HepG2 (cell line): ENCODE measurements around the gene KIAA1217. TPM values are rescaled to one million over a fixed set of nuclear protein-coding genes. Genes with fewer than 3 reads are reported as not detected.

Experiments used
- ATAC-seq: fragments of 200-7000 bp; cut with Tn5 transposase; 3 replicates; pipeline ENCODE4 v1.9.1; 2020; ENCODE audit warnings: mild to moderate bottlenecking, moderate library complexity
- BruUV-seq: library from RNA; stranded (reverse); fragments of 400-500 nt; replicated peaks from 2 replicates; lab custom pipeline; 2021; lab: Mats Ljungman, UMichigan
- CTCF ChIA-PET: fragments of 300-600 bp; formaldehyde crosslinking; extraction: SDS; loops from one replicate; lab custom pipeline; 2021; ENCODE audit warnings: low total read pairs, inconsistent platforms, low intra/inter-chr PET ratio; lab: Yijun Ruan, JAX
- POLR2A ChIA-PET: fragments of 350-600 bp; sonication (Branson Sonifier 250); formaldehyde crosslinking; loops from one replicate; lab custom pipeline; 2020; ENCODE audit warnings: antibody characterized with exemption, inconsistent platforms; lab: Yijun Ruan, JAX
- DNase-seq: peaks from one replicate; pipeline ENCODE4 v3.0.0-alpha.2; 2015; ENCODE audit warnings: low spot score
- FAIRE-seq: peaks from 3 replicates; lab custom pipeline; 2011; peaks lifted over from hg19 to GRCh38; lab: Jason Lieb, UNC
- H2AFZ ChIP-seq: one replicate; pipeline ENCODE4 v1.6.1; 2011; ENCODE audit warnings: low read length, inconsistent platforms
- H3K27ac ChIP-seq: fragments of 300-600 bp; 3 replicates; pipeline ENCODE4 v1.8.0; 2011; ENCODE audit warnings: mixed run types, mild to moderate bottlenecking, mixed read lengths, low read length, inconsistent platforms; ENCODE audit not compliant: insufficient read depth; ENCODE audit errors: extremely low read length
- H3K27me3 ChIP-seq, 2 experiments: fragments of 200-600 bp in 1 of 2; 2 replicates in 1 of 2; 3 replicates in 1 of 2; pipeline versions ENCODE4 v1.6.0 to v1.8.0; 2011; ENCODE audit warnings: low read length in 2 of 2, mild to moderate bottlenecking in 2 of 2, moderate library complexity in 2 of 2, inconsistent platforms in 1 of 2; ENCODE audit not compliant: insufficient read depth in 2 of 2, control insufficient read depth in 1 of 2
- H3K36me3 ChIP-seq, 2 experiments: fragments of 200-600 bp in 1 of 2; replicated peaks in 1 of 2; 2 replicates in 1 of 2; 3 replicates in 1 of 2; pipeline versions ENCODE4 v1.5.1 to v1.8.0; 2011; ENCODE audit warnings: low read length in 2 of 2, inconsistent platforms in 1 of 2; ENCODE audit not compliant: insufficient read depth in 2 of 2, control insufficient read depth in 1 of 2
- H3K4me1 ChIP-seq: 2 replicates; pipeline ENCODE4 v1.5.1; 2012; ENCODE audit warnings: low read length, inconsistent platforms; ENCODE audit not compliant: insufficient read depth
- H3K4me2 ChIP-seq: 2 replicates; pipeline ENCODE4 v1.6.0; 2011; ENCODE audit warnings: low read depth, low read length, inconsistent platforms
- H3K4me3 ChIP-seq, 3 experiments: fragments of 200-600 bp in 1 of 3; sonication (generic), shearing (Covaris generic) in 1 of 3; replicated peaks in 1 of 3; 2 replicates each; pipeline ENCODE4 v1.5.1; 2011 to 2016; ENCODE audit warnings: low read length in 3 of 3, inconsistent platforms in 2 of 3, low read depth in 2 of 3, mild to moderate bottlenecking in 2 of 3, control low read depth in 1 of 3, mixed read lengths in 1 of 3; ENCODE audit not compliant: insufficient read depth in 1 of 3
- H3K79me2 ChIP-seq: one replicate; pipeline ENCODE4 v1.6.1; 2011; ENCODE audit warnings: low read length, inconsistent platforms; ENCODE audit not compliant: insufficient read depth
- H3K9ac ChIP-seq: 2 replicates; pipeline ENCODE4 v1.6.0; 2011; ENCODE audit warnings: mild to moderate bottlenecking, low read depth, low read length, inconsistent platforms; ENCODE audit not compliant: insufficient read depth
- H3K9me3 ChIP-seq: 2 replicates; pipeline ENCODE4 v1.5.1; 2012; ENCODE audit warnings: mild to moderate bottlenecking, low read length
- H4K20me1 ChIP-seq: 2 replicates; pipeline ENCODE4 v1.6.0; 2011; ENCODE audit warnings: inconsistent platforms, mild to moderate bottlenecking, low read length, moderate library complexity; ENCODE audit not compliant: insufficient read depth
- BCL6 ChIP-seq: IDR thresholded peaks from 2 replicates; pipeline ENCODE4 v1.6.1; 2016; ENCODE audit warnings: missing genetic modification reagents, missing compliant biosample characterization
- CBX1 ChIP-seq: IDR thresholded peaks from one replicate; pipeline ENCODE4 v1.6.1; 2016; ENCODE audit warnings: antibody characterized with exemption, low read depth
- WGBS: methylation state at CpG from one replicate; pipeline ENCODE4 v1.1.6; 2017; ENCODE audit warnings: low lambda C conversion rate; 5-methylcytosine and 5-hydroxymethylcytosine counted together
- in situ Hi-C: cut with HindIII; loops from 2 replicates; pipeline ENCODE4 v1.10.0; 2017; ENCODE audit warnings: low pct_unique_long_range_greater_than_20kb; ENCODE audit not compliant: extremely low pct_ligation_motif_present
- intact Hi-C: fragments of 100-400 bp; cut with micrococcal nuclease; formaldehyde crosslinking; loops from one replicate; pipeline ENCODE4 v1.10.0; 2022; ENCODE audit not compliant: unreplicated experiment
- polyA plus RNA-seq, 8 experiments: library from polyadenylated mRNA; depleted of rRNA in 3 of 8; stranded (reverse) in 7 of 8; unstranded in 1 of 8; fragments of >200 nt; fragmentation: Illumina TruSeq in 4 of 8; extraction: Trizol in 4 of 8; gene quantifications; 2 replicates each; pipeline versions ENCODE4 v1.2.1 to v1.2.3, GENCODE V29; 2011 to 2016; ENCODE audit warnings: low read depth in 4 of 8, missing spikeins in 1 of 8, mixed read lengths in 1 of 8; ENCODE audit not compliant: insufficient read depth in 1 of 8
- total RNA-seq, 5 experiments: library from RNA; depleted of rRNA; stranded (reverse); fragments of >200 nt; fragmentation: Illumina TruSeq; extraction: Trizol; gene quantifications; 2 replicates each; pipeline ENCODE4 v1.2.3, GENCODE V29; 2016; ENCODE audit warnings: low read depth in 1 of 5
- TF ChIP-seq, protein P1 (sequence below): sonication (generic); formaldehyde crosslinking; IDR thresholded peaks from 2 replicates; pipeline ENCODE4 v1.4.0; 2020; ENCODE audit warnings: missing genetic modification reagents
- TF ChIP-seq, protein P2 (sequence below): sonication (generic); formaldehyde crosslinking; IDR thresholded peaks from 2 replicates; pipeline ENCODE4 v1.4.0; 2020; ENCODE audit warnings: missing genetic modification reagents
- TF ChIP-seq, protein P3 (sequence below): sonication (generic); formaldehyde crosslinking; IDR thresholded peaks from 2 replicates; pipeline ENCODE4 v1.9.0; 2021; ENCODE audit warnings: missing genetic modification reagents, borderline replicate concordance

KIAA1217 gene
- total and polyA plus RNA-seq, 2 of the 13 experiments (the other 11 are each of a cell fraction or from before 2014, with no cell fraction given): 4.6 to 10.9 TPM

DNA sequence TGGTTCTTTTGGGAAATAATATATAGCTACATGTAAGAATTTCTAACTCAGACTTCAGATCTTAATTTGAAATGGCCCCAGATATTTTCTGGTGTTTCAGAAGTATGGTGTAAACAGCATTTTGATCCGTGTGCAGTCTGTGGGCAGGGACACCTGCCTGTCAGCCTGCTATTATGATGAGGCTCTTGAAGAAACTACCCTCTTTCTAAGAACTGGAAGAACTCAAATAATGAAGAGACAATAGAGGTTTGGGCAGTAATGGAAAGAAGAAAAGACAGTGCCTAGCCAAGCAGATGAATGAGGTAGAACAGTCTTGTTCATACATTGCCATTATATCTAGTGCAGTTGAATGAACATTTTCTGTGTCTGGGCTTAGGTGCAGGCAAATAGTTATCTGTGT is 258.2 kb downstream of the KIAA1217 start:
- no peak overlapping the region for H2AFZ ChIP-seq
- peaks cover 53% of the 10 kb centered on the region for H3K4me1 ChIP-seq
- POLR2A ChIA-PET: interaction anchor here (2.2 kb wide), 1 partner anchor 25 kb away, joined by 8 read pairs; no protein-coding TSS in a partner anchor
- H3K4me3 ChIP-seq: peak overlapping the region; percentile 63 to 72 (median 67); a peak in 5 of 6 replicates
- H3K27me3 ChIP-seq: no peaks in the 10 kb centered on the region
- FAIRE-seq (no peak), DNase-seq (no peak), ATAC-seq (no peak)
- CTCF ChIA-PET: no interaction called here
- peak overlapping the region; percentile 94 for H3K27ac ChIP-seq
- no peaks in the 10 kb centered on the region for H3K9me3 ChIP-seq
- H4K20me1 ChIP-seq: no peaks in the 10 kb centered on the region
- H3K79me2 ChIP-seq: peaks cover 28% of the 10 kb centered on the region
- peaks cover 0 to 3% of the 10 kb centered on the region in 2 experiments; a peak in 2 of 5 replicates for H3K36me3 ChIP-seq
- intact Hi-C loops (loop anchor here (10.0 kb wide), 1 partner anchor 88 kb away; no protein-coding TSS in a partner anchor), in situ Hi-C loops (no loop called here)
- no TSS peak for BruUV-seq
- WGBS: 17% methylated on average over 1 of the region's 1 CpG
- H3K4me2 ChIP-seq: peak overlapping the region; percentile 95
- peak overlapping the region; percentile 75 for H3K9ac ChIP-seq
- TF ChIP-seq, protein P1, sequence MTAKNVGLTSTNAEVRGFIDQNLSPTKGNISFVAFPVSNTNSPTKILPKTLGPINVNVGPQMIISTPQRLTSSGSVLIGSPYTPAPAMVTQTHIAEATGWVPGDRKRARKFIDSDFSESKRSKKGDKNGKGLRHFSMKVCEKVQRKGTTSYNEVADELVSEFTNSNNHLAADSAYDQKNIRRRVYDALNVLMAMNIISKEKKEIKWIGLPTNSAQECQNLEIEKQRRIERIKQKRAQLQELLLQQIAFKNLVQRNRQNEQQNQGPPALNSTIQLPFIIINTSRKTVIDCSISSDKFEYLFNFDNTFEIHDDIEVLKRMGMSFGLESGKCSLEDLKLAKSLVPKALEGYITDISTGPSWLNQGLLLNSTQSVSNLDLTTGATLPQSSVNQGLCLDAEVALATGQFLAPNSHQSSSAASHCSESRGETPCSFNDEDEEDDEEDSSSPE (CRISPR knock-in tag): no peak
- TF ChIP-seq, protein P2, sequence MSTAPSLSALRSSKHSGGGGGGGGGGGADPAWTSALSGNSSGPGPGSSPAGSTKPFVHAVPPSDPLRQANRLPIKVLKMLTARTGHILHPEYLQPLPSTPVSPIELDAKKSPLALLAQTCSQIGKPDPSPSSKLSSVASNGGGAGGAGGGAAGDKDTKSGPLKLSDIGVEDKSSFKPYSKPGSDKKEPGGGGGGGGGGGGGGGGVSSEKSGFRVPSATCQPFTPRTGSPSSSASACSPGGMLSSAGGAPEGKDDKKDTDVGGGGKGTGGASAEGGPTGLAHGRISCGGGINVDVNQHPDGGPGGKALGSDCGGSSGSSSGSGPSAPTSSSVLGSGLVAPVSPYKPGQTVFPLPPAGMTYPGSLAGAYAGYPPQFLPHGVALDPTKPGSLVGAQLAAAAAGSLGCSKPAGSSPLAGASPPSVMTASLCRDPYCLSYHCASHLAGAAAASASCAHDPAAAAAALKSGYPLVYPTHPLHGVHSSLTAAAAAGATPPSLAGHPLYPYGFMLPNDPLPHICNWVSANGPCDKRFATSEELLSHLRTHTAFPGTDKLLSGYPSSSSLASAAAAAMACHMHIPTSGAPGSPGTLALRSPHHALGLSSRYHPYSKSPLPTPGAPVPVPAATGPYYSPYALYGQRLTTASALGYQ (CRISPR knock-in tag): no peak
- TF ChIP-seq CBX1 (no peak), BCL6 (CRISPR knock-in tag) (peak; percentile 71)
- TF ChIP-seq, protein P3, sequence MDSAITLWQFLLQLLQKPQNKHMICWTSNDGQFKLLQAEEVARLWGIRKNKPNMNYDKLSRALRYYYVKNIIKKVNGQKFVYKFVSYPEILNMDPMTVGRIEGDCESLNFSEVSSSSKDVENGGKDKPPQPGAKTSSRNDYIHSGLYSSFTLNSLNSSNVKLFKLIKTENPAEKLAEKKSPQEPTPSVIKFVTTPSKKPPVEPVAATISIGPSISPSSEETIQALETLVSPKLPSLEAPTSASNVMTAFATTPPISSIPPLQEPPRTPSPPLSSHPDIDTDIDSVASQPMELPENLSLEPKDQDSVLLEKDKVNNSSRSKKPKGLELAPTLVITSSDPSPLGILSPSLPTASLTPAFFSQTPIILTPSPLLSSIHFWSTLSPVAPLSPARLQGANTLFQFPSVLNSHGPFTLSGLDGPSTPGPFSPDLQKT (CRISPR knock-in tag): no peak
